Activated CD8-positive, alpha-beta memory T cell treated with anti-CD3 and anti-CD28 coated beads for 36 hours (primary cell): ENCODE measurements around the gene NDP. TPM values are rescaled to one million over a fixed set of nuclear protein-coding genes. Genes with fewer than 3 reads are reported as not detected.
"Not testable (repeated sequence)": the region's sequence is repeated elsewhere in the genome, so short reads cannot be mapped to it uniquely, and the experiment has no call there.

ENCODE experiments used
- CTCF ChIA-PET: fragments of 350-600 bp; sonication (Branson Sonifier 250); formaldehyde crosslinking; loops from one replicate; lab custom pipeline; 2021; ENCODE audit warnings: antibody characterized with exemption; lab: Charles Lee
- POLR2A ChIA-PET: fragments of 350-600 bp; sonication (Branson Sonifier 250); formaldehyde crosslinking; loops from one replicate; lab custom pipeline; 2021; ENCODE audit warnings: antibody characterized with exemption; lab: Charles Lee
- total RNA-seq, 2 experiments: library from RNA; stranded (reverse); gene quantifications; one replicate each; pipeline ENCODE4 v1.2.3, GENCODE V29; 2021

The NDP gene
- total RNA-seq, 2 experiments from 2014 or later, result not detected

GRCh38 chrX:43971966-43972961 lies 926 bp downstream of the NDP start:
- ChIA-PET POLR2A (no interaction called here), CTCF (no interaction called here)

- POLR2A ChIA-PET, result no interaction called here
- CTCF ChIA-PET, result no interaction called here
Observed at GRCh38 chrX:43970528-43970927, 2.7 kb downstream of the NDP start.

GRCh38 chrX:43969504-43970501 lies 3.4 kb downstream of the NDP start:
- POLR2A ChIA-PET, result no interaction called here
- CTCF ChIA-PET, result no interaction called here

- POLR2A ChIA-PET, result no interaction called here
- CTCF ChIA-PET, result no interaction called here
Observed at GRCh38 chrX:43968359-43968781, 4.8 kb downstream of the NDP start.

GRCh38 chrX:43964936-43965335 lies 8.3 kb downstream of the NDP start:
- ChIA-PET CTCF (no interaction called here), POLR2A (no interaction called here)

- ChIA-PET POLR2A (no interaction called here), CTCF (no interaction called here)
Observed at GRCh38 chrX:43963726-43964125, 9.5 kb downstream of the NDP start.

GRCh38 chrX:43962636-43963035 lies 10.6 kb downstream of the NDP start:
- ChIA-PET POLR2A (no interaction called here), CTCF (no interaction called here)

- ChIA-PET CTCF (no interaction called here), POLR2A (no interaction called here)
Observed at GRCh38 chrX:43961699-43962098, 11.5 kb downstream of the NDP start.

- CTCF ChIA-PET, result interaction anchor here (0.6 to 1.6 kb wide), 4 partner anchors 9 to 487 kb away, joined by 3 to 7 read pairs (median 6); no protein-coding TSS in a partner anchor
- POLR2A ChIA-PET, result no interaction called here
Observed at GRCh38 chrX:43958529-43958928, 14.7 kb downstream of the NDP start.

- CTCF ChIA-PET, result no interaction called here
Observed at GRCh38 chrX:43956034-43956433, 17.2 kb downstream of the NDP start.

GRCh38 chrX:43953218-43953617 lies 20.0 kb downstream of the NDP start:
- POLR2A ChIA-PET, result no interaction called here
- CTCF ChIA-PET, result no interaction called here

More at GRCh38 chrX:43956034-43956433, 17.2 kb downstream of the NDP start:
- POLR2A ChIA-PET, result no interaction called here

GRCh38 chrX:43949669-43950068 lies 23.5 kb downstream of the NDP start:
- CTCF ChIA-PET, result interaction anchor here (1.3 kb wide), 1 partner anchor 9 kb away, joined by 4 read pairs; no protein-coding TSS in a partner anchor

GRCh38 chrX:43940816-43941474 lies 32.2 kb downstream of the NDP start:
- ChIA-PET CTCF (no interaction called here), POLR2A (no interaction called here)

More at GRCh38 chrX:43949669-43950068, 23.5 kb downstream of the NDP start:
- POLR2A ChIA-PET, result no interaction called here

GRCh38 chrX:43939187-43939926 lies 33.8 kb downstream of the NDP start:
- CTCF ChIA-PET, result no interaction called here
- POLR2A ChIA-PET, result no interaction called here

- CTCF ChIA-PET, POLR2A ChIA-PET: not testable (repeated sequence)
Observed at GRCh38 chrX:43922032-43922431, 51.2 kb downstream of the NDP start.

- CTCF ChIA-PET, POLR2A ChIA-PET: not testable (repeated sequence)
Observed at GRCh38 chrX:43910772-43911171, 62.4 kb downstream of the NDP start.

GRCh38 chrX:43910012-43910411 lies 63.2 kb downstream of the NDP start:
- ChIA-PET POLR2A (no interaction called here), CTCF (no interaction called here)

GRCh38 chrX:43909141-43909540 lies 64.0 kb downstream of the NDP start:
- CTCF ChIA-PET, result no interaction called here
- POLR2A ChIA-PET, result no interaction called here
